Activated T-helper 1 cell treated with anti-CD3 and anti-CD28 coated beads, Interleukin-2, amount 50 U/mL, for 16 hours (primary cell): Measurements from ENCODE around the gene ARHGAP6.

ENCODE experiments used
- DNase-seq, 2 donors: peaks; one replicate each; pipeline ENCODE4 v3.0.0-alpha.2; 2020; ENCODE audit warnings: low read depth in 1 of 2, low spot score in 1 of 2

ARHGAP6 gene

GRCh38 chrX:11665168-11666111 is at the start of gene ARHGAP6:
TSS of gene ARHGAP6 (minus strand) at chrX:11665920. CDS start at chrX:11664828, 1,092 bp downstream.
- DNase-seq = no peak

- no peak for DNase-seq
These were observed 39.2 kb upstream of the ARHGAP6 start for GRCh38 chrX:11704725-11705495.

GRCh38 chrX:11703855-11704254 is 38.1 kb upstream of the ARHGAP6 start:
- no peak for DNase-seq

- DNase-seq = no peak
These were observed 37.4 kb upstream of the ARHGAP6 start for GRCh38 chrX:11702965-11703631.

- no peak for DNase-seq
These were observed 36.7 kb upstream of the ARHGAP6 start for GRCh38 chrX:11702420-11702819.

GRCh38 chrX:11698702-11699101 is 33.0 kb upstream of the ARHGAP6 start:
- DNase-seq = no peak

GRCh38 chrX:11688201-11688600 is 22.5 kb upstream of the ARHGAP6 start:
- DNase-seq = no peak

GRCh38 chrX:11687157-11687556 is 21.4 kb upstream of the ARHGAP6 start:
- DNase-seq = no peak

GRCh38 chrX:11683057-11683456 is 17.3 kb upstream of the ARHGAP6 start:
- DNase-seq = no peak

GRCh38 chrX:11678158-11678557 is 12.4 kb upstream of the ARHGAP6 start:
- DNase-seq = no peak

GRCh38 chrX:11672213-11672612 is 6.5 kb upstream of the ARHGAP6 start:
- DNase-seq = no peak

- DNase-seq = no peak
These were observed 4.6 kb upstream of the ARHGAP6 start for GRCh38 chrX:11670316-11670715.

- no peak for DNase-seq
These were observed 1.4 kb upstream of the ARHGAP6 start for GRCh38 chrX:11666952-11667685.

- DNase-seq = no peak
These were observed 444 bp upstream of the ARHGAP6 start for GRCh38 chrX:11666164-11666563.

- DNase-seq = no peak
These were observed 1.2 kb downstream of the ARHGAP6 start for GRCh38 chrX:11664211-11665167.

GRCh38 chrX:11663875-11664210 is 1.9 kb downstream of the ARHGAP6 start:
- DNase-seq = no peak

- no peak for DNase-seq
These were observed 10.3 kb downstream of the ARHGAP6 start for GRCh38 chrX:11655282-11656015.

GRCh38 chrX:11648705-11649519 is 16.8 kb downstream of the ARHGAP6 start:
- no peak for DNase-seq
